ENCODE data around the gene CDK6. TPM values are rescaled to one million over a fixed set of nuclear protein-coding genes. Genes with fewer than 3 reads are reported as not detected.
A peak's percentile ranks its signal among the peaks of the same experiment; 100 is the strongest.

The CDK6 gene
- total RNA-seq, 2 donors from 2014 or later = 13.6 to 39.9 TPM

- 73% methylated on average over 6 of the region's 6 CpGs for WGBS
- Histone ChIP-seq H3K27me3 (replicated peaks; ENCODE audit: insufficient read depth) (no peaks in the 10 kb centered on the region), H3K4me1 (replicated peaks) (no peaks in the 10 kb centered on the region), H3K4me3 (no peak overlapping the region), H3K36me3 (no peaks in the 10 kb centered on the region), H3K27ac (no peak overlapping the region), H3K9me3 (no peaks in the 10 kb centered on the region)
- TF ChIP-seq CTCF (IDR thresholded peaks at IDR 0.05) = no peak
- no peak for TF ChIP-seq POLR2AphosphoS5 (IDR thresholded peaks at IDR 0.05)
- TF ChIP-seq POLR2A (IDR thresholded peaks at IDR 0.05) = no peak
- DNase-seq (ENCODE audit: low spot score) = no peak
- intact Hi-C loops (cut with DNase I) = loop anchor here (2.0 kb wide), 1 partner anchor 138 kb away; no protein-coding TSS in a partner anchor
These were observed 139.4 kb downstream of the CDK6 start for GRCh38 chr7:92697012-92697411.

GRCh38 chr7:92696584-92696983, 139.8 kb downstream of the CDK6 start:
- no peak for TF ChIP-seq POLR2AphosphoS5 (IDR thresholded peaks at IDR 0.05)
- no peak for TF ChIP-seq POLR2A (IDR thresholded peaks at IDR 0.05)
- TF ChIP-seq CTCF (IDR thresholded peaks at IDR 0.05) = no peak
- Histone ChIP-seq H3K9me3 (no peaks in the 10 kb centered on the region), H3K4me1 (replicated peaks) (no peaks in the 10 kb centered on the region), H3K27me3 (replicated peaks; ENCODE audit: insufficient read depth) (no peaks in the 10 kb centered on the region), H3K27ac (no peak overlapping the region), H3K36me3 (no peaks in the 10 kb centered on the region), H3K4me3 (no peak overlapping the region)
- WGBS = 89% methylated on average over 4 of the region's 4 CpGs
- no peak for DNase-seq (ENCODE audit: low spot score)
- intact Hi-C loops (cut with DNase I) = loop anchor here (2.0 kb wide), 1 partner anchor 138 kb away; no protein-coding TSS in a partner anchor

- peak overlapping the region; percentile 63 to 64 for H3K27ac ChIP-seq
- H3K36me3 ChIP-seq = no peaks in the 10 kb centered on the region
- peak overlapping the region; percentile 26 to 39 for H3K4me3 ChIP-seq
- H3K4me1 ChIP-seq (replicated peaks) = no peaks in the 10 kb centered on the region
- 5% methylated on average over 15 of the region's 15 CpGs for whole genome bisulfite sequencing
- H3K27me3 ChIP-seq (replicated peaks; ENCODE audit: insufficient read depth) = no peaks in the 10 kb centered on the region
- intact Hi-C loops (cut with DNase I) = loop anchor here (2.0 kb wide), 1 partner anchor 139 kb away; no protein-coding TSS in a partner anchor
- TF ChIP-seq CTCF (IDR thresholded peaks at IDR 0.05) = no peak
- TF ChIP-seq POLR2A (IDR thresholded peaks at IDR 0.05) = no peak
- no peak for TF ChIP-seq POLR2AphosphoS5 (IDR thresholded peaks at IDR 0.05)
- DNase-seq (ENCODE audit: low spot score) = peak; percentile 25
- no peaks in the 10 kb centered on the region for H3K9me3 ChIP-seq
These were observed 140.8 kb downstream of the CDK6 start for GRCh38 chr7:92695308-92696261.

- intact Hi-C loops (cut with DNase I) = no loop called here
- Histone ChIP-seq H3K4me1 (replicated peaks) (no peaks in the 10 kb centered on the region), H3K36me3 (no peaks in the 10 kb centered on the region), H3K27ac (no peak overlapping the region), H3K9me3 (no peaks in the 10 kb centered on the region), H3K4me3 (no peak overlapping the region), H3K27me3 (replicated peaks; ENCODE audit: insufficient read depth) (no peaks in the 10 kb centered on the region)
- no peak for TF ChIP-seq POLR2A (IDR thresholded peaks at IDR 0.05)
- TF ChIP-seq CTCF (IDR thresholded peaks at IDR 0.05) = no peak
- TF ChIP-seq POLR2AphosphoS5 (IDR thresholded peaks at IDR 0.05) = no peak
- DNase-seq (ENCODE audit: low spot score) = no peak
These were observed 142.2 kb downstream of the CDK6 start for GRCh38 chr7:92694211-92694610.

Data from prostate gland (tissue), 2 donors.